ENCODE results near the gene LBP.

- TF ChIP-seq ZBTB33 (IDR thresholded peaks at IDR 0.05; ENCODE audit: extremely low read depth, insufficient replicate concordance, low read length) (no peak), MAX (IDR thresholded peaks at IDR 0.05) (no peak)
Observed at GRCh38 chr20:38350879-38351775, 4.8 kb downstream of the LBP start.

Measured in HCT116 (cell line).